Stomach smooth muscle (tissue), 2 donors: Measurements from ENCODE around the gene MAP2K5.

Experiments
- H3K27ac ChIP-seq: one replicate; pipeline ENCODE4 v1.7.0; 2013; ENCODE audit warnings: mild to moderate bottlenecking, low read length, inconsistent platforms
- H3K27me3 ChIP-seq, 2 donors: one replicate each; pipeline ENCODE4 v1.7.0; 2013; ENCODE audit warnings: low read length in 2 of 2; ENCODE audit not compliant: insufficient read depth in 2 of 2, control insufficient read depth in 1 of 2
- H3K36me3 ChIP-seq, 2 donors: one replicate each; pipeline ENCODE4 v1.7.0; 2013; ENCODE audit warnings: low read length in 2 of 2; ENCODE audit not compliant: control insufficient read depth in 2 of 2, insufficient read depth in 2 of 2
- H3K4me1 ChIP-seq: one replicate; pipeline ENCODE4 v1.7.0; 2013; ENCODE audit warnings: low read length; ENCODE audit not compliant: control insufficient read depth, insufficient read depth
- H3K4me3 ChIP-seq, 2 donors: one replicate each; pipeline ENCODE4 v1.7.0; 2013; ENCODE audit warnings: low read length in 2 of 2
- H3K9ac ChIP-seq, 2 donors: one replicate each; pipeline ENCODE4 v1.7.0; 2013; ENCODE audit warnings: low read length in 2 of 2, mild to moderate bottlenecking in 1 of 2
- H3K9me3 ChIP-seq, 2 donors: one replicate each; pipeline ENCODE4 v1.7.0; 2013; ENCODE audit warnings: low read length in 2 of 2; ENCODE audit not compliant: control insufficient read depth in 2 of 2
- donor health status: healthy.
- donor health status: Pancreatic carcinoma.

Gene MAP2K5

DNA sequence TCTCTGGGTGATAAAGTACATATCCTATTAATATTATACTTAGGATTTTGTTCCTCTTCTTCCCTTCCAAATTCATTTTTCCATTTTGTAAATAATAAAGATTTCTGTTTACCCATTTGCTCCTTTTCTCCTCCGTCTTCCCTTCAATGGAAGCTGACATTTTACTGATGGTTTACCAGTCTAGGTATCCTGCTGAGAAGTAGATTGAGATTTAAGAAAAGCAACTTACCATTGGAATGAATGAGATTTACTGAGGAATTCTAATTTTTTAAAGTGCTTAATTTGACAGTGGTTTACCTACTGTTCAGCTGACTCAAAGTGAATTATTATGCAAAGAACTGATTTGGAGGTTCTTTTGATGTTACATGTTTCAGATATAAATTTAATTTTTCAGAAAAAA, 19.2 kb upstream of the MAP2K5 start:
- no peak overlapping the region for H3K27ac ChIP-seq
- peak overlapping the region in 1 of 2 donors; percentile 93 for H3K9ac ChIP-seq
- H3K4me3 ChIP-seq = peak overlapping the region in 1 of 2 donors; percentile 25
- H3K36me3 ChIP-seq = peaks cover 0 to 8% of the 10 kb centered on the region in 2 donors
- H3K4me1 ChIP-seq = no peaks in the 10 kb centered on the region
- H3K27me3 ChIP-seq = no peaks in the 10 kb centered on the region
- no peaks in the 10 kb centered on the region for H3K9me3 ChIP-seq

- Histone ChIP-seq H3K9me3 (no peaks in the 10 kb centered on the region), H3K4me3 (no peak overlapping the region), H3K9ac (no peak overlapping the region), H3K27ac (no peak overlapping the region), H3K4me1 (no peaks in the 10 kb centered on the region), H3K27me3 (no peaks in the 10 kb centered on the region), H3K36me3 (peaks cover 0 to 8% of the 10 kb centered on the region in 2 donors)
Measured at GRCh38 chr15:67524235-67524634, 18.3 kb upstream of the MAP2K5 start.

DNA sequence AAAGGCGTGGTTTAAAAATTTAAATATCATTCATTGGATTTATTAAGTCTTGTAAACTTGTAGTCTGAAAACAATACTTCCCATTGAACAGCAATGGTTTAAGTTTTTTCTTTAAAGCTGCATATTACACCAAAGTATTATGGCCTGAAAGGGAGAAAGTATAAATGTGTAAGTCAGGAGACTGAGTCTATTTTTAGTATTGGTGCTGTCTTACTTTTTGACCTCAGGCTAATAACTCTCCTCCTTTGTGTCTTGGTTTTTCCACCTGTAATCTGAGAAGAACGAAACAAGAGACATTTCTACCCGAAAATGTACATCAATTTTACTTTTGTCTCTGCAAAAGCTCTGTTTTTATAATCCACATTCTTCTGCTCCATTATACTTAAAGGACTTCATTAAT, 14.0 kb upstream of the MAP2K5 start:
- Histone ChIP-seq H3K9me3 (no peaks in the 10 kb centered on the region), H3K9ac (no peak overlapping the region), H3K27me3 (no peaks in the 10 kb centered on the region), H3K27ac (no peak overlapping the region), H3K36me3 (peaks cover 0 to 8% of the 10 kb centered on the region in 2 donors), H3K4me3 (no peak overlapping the region), H3K4me1 (no peaks in the 10 kb centered on the region)

DNA sequence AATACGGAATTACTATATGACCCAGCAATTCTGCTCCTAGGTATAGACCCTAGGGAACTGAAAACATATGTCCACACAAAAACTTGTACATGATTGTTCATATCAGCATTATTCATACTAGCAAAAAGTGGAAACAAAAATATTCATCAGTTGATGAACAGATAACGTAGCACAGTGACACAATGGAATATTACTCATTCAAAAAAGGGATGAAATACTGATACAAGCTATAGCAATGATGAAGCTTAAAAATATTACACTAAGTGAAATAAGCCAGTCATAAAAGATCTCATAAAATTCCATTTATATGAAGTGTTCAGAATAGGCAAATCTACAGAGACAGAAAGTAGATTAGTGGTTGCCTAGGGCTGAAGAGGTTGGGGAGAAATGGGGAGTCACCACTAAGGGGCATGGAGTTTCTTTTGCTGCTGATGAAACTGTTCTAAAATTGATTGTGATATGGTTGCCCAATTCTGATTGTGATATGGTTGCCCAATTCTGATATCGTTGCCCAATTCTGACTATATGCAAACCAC, 11.1 kb upstream of the MAP2K5 start:
- H3K4me1 ChIP-seq = no peaks in the 10 kb centered on the region
- no peaks in the 10 kb centered on the region for H3K9me3 ChIP-seq
- H3K27me3 ChIP-seq = no peaks in the 10 kb centered on the region
- H3K9ac ChIP-seq = no peak overlapping the region
- peaks cover 0 to 8% of the 10 kb centered on the region in 2 donors for H3K36me3 ChIP-seq
- H3K4me3 ChIP-seq = no peak overlapping the region
- no peak overlapping the region for H3K27ac ChIP-seq

DNA sequence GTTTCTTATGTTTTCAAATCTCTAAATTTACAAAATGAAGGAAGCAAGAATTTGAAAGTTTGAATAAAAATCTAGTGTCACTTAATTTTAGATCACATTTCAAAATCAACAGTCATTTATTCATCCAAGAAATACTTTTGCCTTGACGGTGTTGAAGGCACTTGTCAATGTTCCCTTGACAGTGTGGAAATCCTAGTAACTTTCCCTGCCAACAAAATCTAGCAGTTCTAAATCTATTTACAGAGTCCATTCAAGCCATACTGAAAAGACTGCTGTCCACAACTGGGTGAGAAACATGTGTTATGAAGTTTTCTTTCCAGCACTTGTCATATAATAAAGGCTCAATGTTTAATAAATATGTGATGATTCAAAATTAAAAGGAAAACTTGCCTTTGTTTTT, 8.6 kb upstream of the MAP2K5 start:
- Histone ChIP-seq H3K36me3 (no peaks in the 10 kb centered on the region), H3K9me3 (no peaks in the 10 kb centered on the region), H3K4me1 (no peaks in the 10 kb centered on the region), H3K4me3 (no peak overlapping the region), H3K27me3 (no peaks in the 10 kb centered on the region), H3K9ac (no peak overlapping the region), H3K27ac (no peak overlapping the region)

DNA sequence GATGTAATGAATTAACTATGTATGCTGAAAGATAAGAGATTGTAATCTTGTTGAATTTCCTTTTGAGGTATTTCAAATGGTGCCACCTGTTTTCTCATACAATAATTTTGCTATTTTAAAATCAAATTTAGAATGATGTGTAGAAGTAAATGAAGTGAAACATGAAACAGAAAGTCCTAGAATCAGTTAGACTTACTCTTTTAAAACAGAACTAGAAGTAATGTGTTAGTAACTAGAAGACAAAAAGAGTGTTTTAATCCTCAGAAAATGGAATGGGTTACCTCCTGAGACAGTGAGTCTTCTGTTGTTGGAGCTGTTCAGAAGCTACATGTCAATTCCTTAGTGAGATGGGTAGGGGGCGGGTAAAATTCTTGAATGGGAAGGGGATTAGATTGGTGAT, 8.1 kb upstream of the MAP2K5 start:
- no peaks in the 10 kb centered on the region for H3K4me1 ChIP-seq
- no peak overlapping the region for H3K27ac ChIP-seq
- H3K27me3 ChIP-seq = no peaks in the 10 kb centered on the region
- H3K9ac ChIP-seq = no peak overlapping the region
- no peak overlapping the region for H3K4me3 ChIP-seq
- no peaks in the 10 kb centered on the region for H3K9me3 ChIP-seq
- no peaks in the 10 kb centered on the region for H3K36me3 ChIP-seq

DNA sequence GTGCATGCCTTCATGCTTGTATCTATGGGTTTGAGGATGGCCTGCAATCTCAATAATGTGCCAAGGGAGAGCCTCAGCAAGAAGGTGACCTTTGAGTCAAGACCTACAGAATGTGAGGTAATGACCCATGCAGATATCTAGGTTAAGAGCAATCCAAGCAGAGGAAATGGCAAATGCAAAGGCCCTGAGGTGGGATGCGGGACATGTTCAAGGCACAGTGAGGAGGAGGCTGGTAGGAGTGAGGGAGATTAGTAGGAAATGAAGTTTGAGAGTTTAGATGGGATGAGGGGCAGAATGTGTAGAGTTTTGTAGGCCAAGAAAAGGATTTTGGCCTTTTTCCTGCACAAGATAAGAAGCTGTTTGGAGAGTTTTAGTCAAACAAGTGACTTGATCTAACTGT, 4.7 kb upstream of the MAP2K5 start:
- H3K9me3 ChIP-seq = no peaks in the 10 kb centered on the region
- H3K27ac ChIP-seq = no peak overlapping the region
- no peaks in the 10 kb centered on the region for H3K4me1 ChIP-seq
- H3K36me3 ChIP-seq = no peaks in the 10 kb centered on the region
- no peaks in the 10 kb centered on the region for H3K27me3 ChIP-seq
- no peak overlapping the region for H3K9ac ChIP-seq
- no peak overlapping the region for H3K4me3 ChIP-seq

- Histone ChIP-seq H3K4me1 (peaks cover 18% of the 10 kb centered on the region), H3K9me3 (no peaks in the 10 kb centered on the region), H3K27ac (peak overlapping the region; percentile 78), H3K36me3 (peaks cover 4 to 6% of the 10 kb centered on the region in 2 donors), H3K9ac (peak overlapping the region; percentile 87 to 93), H3K27me3 (no peaks in the 10 kb centered on the region), H3K4me3 (peak overlapping the region; percentile 90 to 96)
Measured at GRCh38 chr15:67543348-67543718, 830 bp downstream of the MAP2K5 start.

DNA sequence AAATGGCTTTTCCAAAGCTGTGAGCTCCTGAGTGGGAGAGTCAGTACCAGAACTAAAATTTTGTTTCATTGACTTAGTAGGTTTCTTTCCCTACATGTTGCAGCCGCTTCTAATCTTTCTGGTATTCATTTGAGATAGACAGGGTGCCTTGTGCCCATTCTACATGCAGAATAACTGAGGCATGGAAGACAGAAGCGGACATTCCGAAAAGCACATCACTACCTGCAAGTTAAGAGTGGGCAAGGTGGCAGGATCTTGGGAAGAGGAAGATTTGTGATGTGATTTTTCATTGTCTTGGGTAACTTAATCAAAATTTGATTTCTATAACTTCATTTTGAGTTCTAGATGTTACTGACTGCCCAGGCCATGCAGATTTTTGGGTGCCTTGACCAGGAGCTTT, 2.0 kb downstream of the MAP2K5 start:
- Histone ChIP-seq H3K27me3 (no peaks in the 10 kb centered on the region), H3K36me3 (peaks cover 4 to 6% of the 10 kb centered on the region in 2 donors), H3K4me3 (no peak overlapping the region), H3K4me1 (peaks cover 19% of the 10 kb centered on the region), H3K9ac (no peak overlapping the region), H3K27ac (no peak overlapping the region), H3K9me3 (no peaks in the 10 kb centered on the region)

- H3K4me1 ChIP-seq = peaks cover 19% of the 10 kb centered on the region
- peaks cover 4 to 6% of the 10 kb centered on the region in 2 donors for H3K36me3 ChIP-seq
- H3K9me3 ChIP-seq = no peaks in the 10 kb centered on the region
- H3K27ac ChIP-seq = no peak overlapping the region
- H3K27me3 ChIP-seq = no peaks in the 10 kb centered on the region
- no peak overlapping the region for H3K9ac ChIP-seq
- no peak overlapping the region for H3K4me3 ChIP-seq
Measured at GRCh38 chr15:67545864-67546263, 3.4 kb downstream of the MAP2K5 start.

DNA sequence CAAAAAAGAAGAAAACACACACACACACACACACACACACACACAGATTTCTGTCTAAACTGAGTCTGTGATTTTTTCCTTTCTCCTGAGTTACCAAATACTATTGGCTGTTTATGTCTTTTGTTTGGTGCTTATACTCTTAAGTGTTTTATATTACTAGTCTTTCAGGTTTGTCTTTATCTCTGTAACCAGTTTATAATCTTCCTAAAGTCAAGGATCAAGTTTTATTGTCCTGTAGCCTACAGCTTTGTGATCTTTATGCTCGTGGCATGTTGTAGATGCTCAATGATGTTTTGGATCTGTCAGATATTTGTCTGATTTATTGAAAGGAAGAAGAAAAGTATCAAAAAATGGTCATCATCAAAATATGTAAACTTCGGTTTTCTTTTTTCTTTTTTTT, 4.6 kb downstream of the MAP2K5 start:
- Histone ChIP-seq H3K9me3 (no peaks in the 10 kb centered on the region), H3K27me3 (no peaks in the 10 kb centered on the region), H3K27ac (no peak overlapping the region), H3K4me1 (peaks cover 19% of the 10 kb centered on the region), H3K36me3 (peaks cover 4 to 12% of the 10 kb centered on the region in 2 donors), H3K4me3 (no peak overlapping the region), H3K9ac (no peak overlapping the region)
